H9 (cell line): ENCODE data around the gene CSMD2. TPM values are rescaled to one million over a fixed set of nuclear protein-coding genes. Genes with fewer than 3 reads are reported as not detected.

ENCODE experiments used
- DNase-seq: peaks from one replicate; pipeline ENCODE4 v3.0.0-alpha.2; 2017
- H2AFZ ChIP-seq: one replicate; pipeline ENCODE4 v1.6.1; 2013; ENCODE audit warnings: mild to moderate bottlenecking, low read length, control low read depth, moderate library complexity
- H2AK5ac ChIP-seq: 2 replicates; pipeline ENCODE4 v1.6.1; 2013; ENCODE audit warnings: low read length, control low read depth, mixed read lengths; ENCODE audit not compliant: insufficient read length
- H2BK120ac ChIP-seq: one replicate; pipeline ENCODE4 v1.6.1; 2013; ENCODE audit warnings: low read depth, mild to moderate bottlenecking, low read length, control low read depth, inconsistent platforms; ENCODE audit not compliant: poor library complexity, severe bottlenecking
- H2BK12ac ChIP-seq: 2 replicates; pipeline ENCODE4 v1.6.1; 2013; ENCODE audit warnings: low read length, control low read depth, mixed read lengths, low read depth; ENCODE audit not compliant: insufficient read length
- H2BK15ac ChIP-seq: 2 replicates; pipeline ENCODE4 v1.6.1; 2013; ENCODE audit warnings: low read depth, low read length, control low read depth
- H2BK20ac ChIP-seq: one replicate; pipeline ENCODE4 v1.6.1; 2013; ENCODE audit warnings: low read depth, mild to moderate bottlenecking, low read length, control low read depth, inconsistent platforms; ENCODE audit not compliant: poor library complexity, severe bottlenecking
- H2BK5ac ChIP-seq: 2 replicates; pipeline ENCODE4 v1.6.1; 2013; ENCODE audit warnings: low read length, control low read depth, mixed read lengths; ENCODE audit not compliant: insufficient read length
- H3K14ac ChIP-seq: 2 replicates; pipeline ENCODE4 v1.6.1; 2013; ENCODE audit warnings: low read length, control low read depth; ENCODE audit not compliant: insufficient read depth
- H3K18ac ChIP-seq: 2 replicates; pipeline ENCODE4 v1.6.1; 2013; ENCODE audit warnings: low read depth, mild to moderate bottlenecking, mixed read lengths, low read length, control low read depth; ENCODE audit not compliant: insufficient read length
- H3K23ac ChIP-seq: 2 replicates; pipeline ENCODE4 v1.6.1; 2013; ENCODE audit warnings: low read length, control low read depth, mixed read lengths, low read depth; ENCODE audit not compliant: insufficient read length
- H3K23me2 ChIP-seq: 2 replicates; pipeline ENCODE4 v1.6.1; 2013; ENCODE audit warnings: low read depth, mild to moderate bottlenecking, mixed read lengths, low read length, control low read depth; ENCODE audit not compliant: insufficient read length, poor library complexity, severe bottlenecking
- H3K27ac ChIP-seq: 2 replicates; pipeline ENCODE4 v1.5.1; 2013; ENCODE audit warnings: low read length, control low read depth, mixed read lengths, low read depth; ENCODE audit not compliant: insufficient read length
- H3K27me3 ChIP-seq: 2 replicates; pipeline ENCODE4 v1.6.1; 2013; ENCODE audit warnings: low read length, control low read depth, inconsistent platforms; ENCODE audit not compliant: insufficient read depth
- H3K4ac ChIP-seq: 2 replicates; pipeline ENCODE4 v1.6.1; 2013; ENCODE audit warnings: low read depth, mild to moderate bottlenecking, control low read depth, inconsistent platforms, low read length, moderate library complexity
- H3K4me1 ChIP-seq: 2 replicates; pipeline ENCODE4 v1.6.1; 2013; ENCODE audit warnings: low read length, control low read depth, inconsistent platforms; ENCODE audit not compliant: insufficient read depth
- H3K4me2 ChIP-seq: 2 replicates; pipeline ENCODE4 v1.6.1; 2013; ENCODE audit warnings: low read length, control low read depth, mixed read lengths; ENCODE audit not compliant: insufficient read length, insufficient read depth
- H3K56ac ChIP-seq: 2 replicates; pipeline ENCODE4 v1.6.1; 2013; ENCODE audit warnings: low read depth, mild to moderate bottlenecking, mixed read lengths, low read length, control low read depth; ENCODE audit not compliant: insufficient read length
- H3K79me1 ChIP-seq: 2 replicates; pipeline ENCODE4 v1.6.1; 2013; ENCODE audit warnings: low read depth, mild to moderate bottlenecking, moderate library complexity, low read length, control low read depth, inconsistent platforms; ENCODE audit not compliant: insufficient read depth, poor library complexity, severe bottlenecking
- H3K79me2 ChIP-seq: 2 replicates; pipeline ENCODE4 v1.6.1; 2013; ENCODE audit warnings: low read length, control low read depth, inconsistent platforms; ENCODE audit not compliant: insufficient read depth
- H3K9ac ChIP-seq: 2 replicates; pipeline ENCODE4 v1.6.1; 2013; ENCODE audit warnings: low read length, control low read depth, mixed read lengths; ENCODE audit not compliant: insufficient read length; ENCODE audit errors: extremely low read depth
- H3K9me3 ChIP-seq: one replicate; pipeline ENCODE4 v1.6.1; 2013; ENCODE audit warnings: low read depth, low read length, inconsistent platforms; ENCODE audit not compliant: control insufficient read depth
- H3T11ph ChIP-seq: one replicate; pipeline ENCODE4 v1.6.1; 2013; ENCODE audit warnings: mild to moderate bottlenecking, low read length, control low read depth, inconsistent platforms
- H4K20me1 ChIP-seq: one replicate; pipeline ENCODE4 v1.6.1; 2013; ENCODE audit not compliant: control insufficient read depth, insufficient read length, insufficient read depth
- H4K5ac ChIP-seq: 2 replicates; pipeline ENCODE4 v1.6.1; 2013; ENCODE audit warnings: low read depth, mild to moderate bottlenecking, mixed read lengths, low read length, control low read depth; ENCODE audit not compliant: insufficient read length
- H4K8ac ChIP-seq: replicated peaks from 2 replicates; pipeline ENCODE4 v1.6.1; 2013; ENCODE audit warnings: low read length, control low read depth, mixed read lengths, low read depth; ENCODE audit not compliant: insufficient read length
- H4K91ac ChIP-seq: 2 replicates; pipeline ENCODE4 v1.6.1; 2013; ENCODE audit warnings: low read depth, mild to moderate bottlenecking, moderate library complexity, mixed read lengths, low read length, control low read depth; ENCODE audit not compliant: insufficient read length
- H3K27ac Mint-ChIP-seq, 3 experiments: 2 replicates in 2 of 3; 3 replicates in 1 of 3; pipeline ENCODE4 v1.8.0; 2020 to 2021; ENCODE audit warnings: mixed read lengths in 3 of 3, mild to moderate bottlenecking in 1 of 3, moderate library complexity in 1 of 3
- H3K27me3 Mint-ChIP-seq: 2 replicates; pipeline ENCODE4 v1.8.0; 2021; ENCODE audit warnings: low read depth, mild to moderate bottlenecking, moderate library complexity, mixed read lengths
- H3K36me3 Mint-ChIP-seq, 3 experiments: 2 replicates in 2 of 3; 3 replicates in 1 of 3; pipeline ENCODE4 v1.8.0; 2020 to 2021; ENCODE audit warnings: low read depth in 3 of 3, mixed read lengths in 3 of 3; ENCODE audit not compliant: insufficient read depth in 1 of 3
- H3K4me1 Mint-ChIP-seq, 2 experiments: 2 replicates each; pipeline ENCODE4 v1.8.0; 2020; ENCODE audit warnings: mixed read lengths in 2 of 2
- H3K4me3 Mint-ChIP-seq, 2 experiments: 2 replicates in 1 of 2; 3 replicates in 1 of 2; pipeline ENCODE4 v1.8.0; 2020 to 2021; ENCODE audit warnings: mild to moderate bottlenecking in 2 of 2, mixed read lengths in 2 of 2, moderate library complexity in 1 of 2
- H3K9me3 Mint-ChIP-seq, 2 experiments: 2 replicates in 1 of 2; 3 replicates in 1 of 2; pipeline ENCODE4 v1.8.0; 2020; ENCODE audit warnings: mild to moderate bottlenecking in 2 of 2, mixed read lengths in 2 of 2, moderate library complexity in 1 of 2
- WGBS: extraction: QIAGEN DNeasy Blood & Tissue Kit; methylation state at CpG from one replicate; pipeline ENCODE4 v1.1.7; 2013; ENCODE audit warnings: missing lambda C conversion rate, low lambda C conversion rate, mixed read lengths; ENCODE audit not compliant: insufficient read length; ENCODE audit errors: extremely low coverage; 5-methylcytosine and 5-hydroxymethylcytosine counted together
- total RNA-seq: library from RNA; stranded (reverse); gene quantifications from 2 replicates; pipeline ENCODE4 v1.2.1, GENCODE V29; 2021
- TF ChIP-seq, protein P1 (sequence below): fragments of 200-600 bp; sonication (generic); conservative IDR thresholded peaks from 3 replicates; pipeline ENCODE4 v1.8.0; 2021; ENCODE audit warnings: antibody characterized with exemption, mild to moderate bottlenecking

CSMD2 gene
- total RNA-seq, 1 experiment from 2014 or later: 6.4 TPM

- TF ChIP-seq, protein P1, sequence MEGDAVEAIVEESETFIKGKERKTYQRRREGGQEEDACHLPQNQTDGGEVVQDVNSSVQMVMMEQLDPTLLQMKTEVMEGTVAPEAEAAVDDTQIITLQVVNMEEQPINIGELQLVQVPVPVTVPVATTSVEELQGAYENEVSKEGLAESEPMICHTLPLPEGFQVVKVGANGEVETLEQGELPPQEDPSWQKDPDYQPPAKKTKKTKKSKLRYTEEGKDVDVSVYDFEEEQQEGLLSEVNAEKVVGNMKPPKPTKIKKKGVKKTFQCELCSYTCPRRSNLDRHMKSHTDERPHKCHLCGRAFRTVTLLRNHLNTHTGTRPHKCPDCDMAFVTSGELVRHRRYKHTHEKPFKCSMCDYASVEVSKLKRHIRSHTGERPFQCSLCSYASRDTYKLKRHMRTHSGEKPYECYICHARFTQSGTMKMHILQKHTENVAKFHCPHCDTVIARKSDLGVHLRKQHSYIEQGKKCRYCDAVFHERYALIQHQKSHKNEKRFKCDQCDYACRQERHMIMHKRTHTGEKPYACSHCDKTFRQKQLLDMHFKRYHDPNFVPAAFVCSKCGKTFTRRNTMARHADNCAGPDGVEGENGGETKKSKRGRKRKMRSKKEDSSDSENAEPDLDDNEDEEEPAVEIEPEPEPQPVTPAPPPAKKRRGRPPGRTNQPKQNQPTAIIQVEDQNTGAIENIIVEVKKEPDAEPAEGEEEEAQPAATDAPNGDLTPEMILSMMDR: no peak
- H3K9me3 ChIP-seq: peaks cover 5% of the 10 kb centered on the region
- no peak overlapping the region for H2BK15ac ChIP-seq
- Mint-ChIP-seq H3K27ac (no peak overlapping the region), H3K27me3 (no peaks in the 10 kb centered on the region; the same call in 1 of the 2 replicates), H3K4me3 (no peak overlapping the region), H3K9me3 (peaks cover 4 to 8% of the 10 kb centered on the region in 2 experiments; a peak in 4 of 5 replicates), H3K36me3 (peaks cover 21 to 24% (median 22%) of the 10 kb centered on the region in 3 experiments), H3K4me1 (peaks cover 9% of the 10 kb centered on the region in 2 experiments)
- H3K4me1 ChIP-seq: no peaks in the 10 kb centered on the region
- H3K23me2 ChIP-seq: no peaks in the 10 kb centered on the region
- no peak overlapping the region for H3K4me2 ChIP-seq
- no peaks in the 10 kb centered on the region for H3K27me3 ChIP-seq
- no peaks in the 10 kb centered on the region for H4K20me1 ChIP-seq
- H3K79me1 ChIP-seq: no peaks in the 10 kb centered on the region
- H2BK120ac ChIP-seq: no peak overlapping the region
- H3K14ac ChIP-seq: no peak overlapping the region
- no peak overlapping the region for H2BK20ac ChIP-seq
- no peak overlapping the region for H4K91ac ChIP-seq
- H3T11ph ChIP-seq: no peak overlapping the region
- no peak overlapping the region for H3K23ac ChIP-seq
- no peak overlapping the region for H2AFZ ChIP-seq
- no peak overlapping the region for H3K9ac ChIP-seq
- DNase-seq: no peak
- H2BK12ac ChIP-seq: no peak overlapping the region
- no peaks in the 10 kb centered on the region for H3K79me2 ChIP-seq
- H2BK5ac ChIP-seq: no peak overlapping the region
- H4K8ac ChIP-seq: no peak overlapping the region
- no peak overlapping the region for H3K18ac ChIP-seq
- no peak overlapping the region for H3K27ac ChIP-seq
- no peak overlapping the region for H2AK5ac ChIP-seq
- WGBS: no CpG with 5 or more reads among the region's 2 CpGs
- no peak overlapping the region for H4K5ac ChIP-seq
- H3K4ac ChIP-seq: no peak overlapping the region
- no peak overlapping the region for H3K56ac ChIP-seq
These were observed 362.8 kb downstream of the CSMD2 start for GRCh38 chr1:33802268-33802667.
